T1000 (cell line): ENCODE results near the gene SFMBT2.
A peak's percentile ranks its signal among the peaks of the same experiment; 100 is the strongest.

Source experiments
- DNase-seq: peaks from one replicate; lab custom pipeline; 2025; ENCODE audit warnings: mixed read lengths; lab: John Stamatoyannopoulos, UW

The SFMBT2 gene

DNA sequence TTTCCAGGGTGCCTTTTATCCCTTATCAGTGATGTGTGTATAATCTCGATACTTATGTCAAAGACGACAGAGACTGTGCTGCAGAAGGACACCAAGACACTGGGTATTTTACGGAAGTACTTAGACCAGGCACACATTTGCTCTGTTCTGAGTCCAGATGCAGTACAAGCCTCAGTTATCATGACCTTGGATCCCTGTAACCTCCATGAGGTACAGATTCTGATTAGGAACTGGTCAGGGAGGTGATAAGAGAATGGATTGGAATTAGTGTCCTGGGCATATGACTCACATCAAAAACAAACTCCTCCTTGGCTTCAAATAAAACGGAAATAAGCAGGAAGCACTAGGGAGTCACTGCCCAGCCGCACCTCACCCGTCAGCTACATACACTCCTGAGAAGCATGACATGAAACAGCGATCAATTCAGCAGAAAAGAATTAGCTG, 146.5 kb downstream of the SFMBT2 start:
- DNase-seq, result peak; percentile 22

DNA sequence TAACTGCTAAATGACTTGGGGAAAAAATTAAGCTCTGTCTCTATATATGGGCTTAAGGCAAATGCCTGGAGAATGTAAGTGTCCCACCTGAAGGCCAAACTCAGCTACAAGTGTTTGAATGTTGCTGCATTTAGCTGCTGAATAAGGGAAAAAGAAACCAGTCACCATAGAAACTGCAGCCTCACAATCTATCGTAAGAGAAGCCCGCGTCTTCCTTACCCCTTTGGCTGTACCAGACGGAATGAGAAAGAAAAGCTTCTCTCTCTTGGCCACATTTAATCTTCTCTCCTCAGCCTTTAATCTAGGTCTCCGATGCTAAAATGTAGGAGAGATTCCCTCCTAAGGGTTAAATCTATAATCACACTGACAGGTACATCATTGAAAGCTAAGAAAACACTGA, 147.2 kb downstream of the SFMBT2 start:
- DNase-seq, result no peak

GRCh38 chr10:7261351-7261750, 149.5 kb downstream of the SFMBT2 start:
- peak; percentile 22 for DNase-seq

GRCh38 chr10:7260912-7261311, 149.9 kb downstream of the SFMBT2 start:
- no peak for DNase-seq

DNA sequence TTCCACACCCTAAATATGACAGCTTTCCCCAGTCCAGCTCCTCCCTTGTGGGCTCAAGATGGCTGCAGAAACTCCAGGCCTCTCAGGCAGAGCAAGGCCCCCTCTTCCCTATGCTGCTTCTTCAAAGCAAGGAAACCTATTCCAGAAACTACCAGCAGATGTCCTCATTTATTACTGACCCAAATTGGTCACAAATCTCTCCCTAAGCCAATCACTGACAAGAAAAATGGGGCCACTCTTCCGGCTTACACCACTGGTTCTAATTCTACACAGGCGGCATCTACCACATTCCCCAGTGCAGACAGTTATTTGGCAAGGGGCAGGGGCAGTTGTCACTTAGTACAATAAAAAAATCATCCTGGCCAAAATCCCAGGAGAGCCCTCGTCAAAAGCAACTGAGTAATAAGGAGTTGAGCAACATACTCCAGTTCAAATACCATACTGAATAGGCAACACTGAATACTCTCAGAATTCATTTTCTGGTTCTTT, 150.4 kb downstream of the SFMBT2 start:
- peak; percentile 76 for DNase-seq

DNA sequence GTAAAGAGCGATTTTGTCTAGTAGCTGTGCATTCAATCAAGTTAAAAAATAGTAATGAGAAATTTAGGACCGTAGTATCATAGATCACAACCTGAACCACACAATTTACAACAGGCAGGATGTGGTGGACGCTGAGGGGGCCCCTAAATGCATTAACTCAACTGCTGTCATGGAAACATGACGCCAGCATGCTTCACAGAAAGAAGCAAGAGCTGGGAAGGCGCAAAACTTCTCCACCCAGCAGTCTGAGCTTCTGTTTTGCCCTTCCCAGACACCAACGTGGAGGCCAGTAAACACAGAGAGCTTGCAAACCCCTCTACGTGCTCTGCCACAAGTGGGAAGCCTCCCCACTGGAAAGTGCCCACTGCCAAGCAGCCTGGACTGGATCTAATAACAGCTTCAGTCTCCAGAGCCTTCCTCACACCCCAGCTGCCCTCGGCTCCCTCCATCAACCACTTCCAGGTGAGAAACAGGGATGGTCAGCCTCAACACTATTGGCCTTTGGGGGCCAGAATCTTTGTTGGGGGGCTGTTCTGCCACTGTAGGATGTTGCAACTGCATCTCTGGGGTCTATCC, 151.8 kb downstream of the SFMBT2 start:
- DNase-seq, result no peak

DNA sequence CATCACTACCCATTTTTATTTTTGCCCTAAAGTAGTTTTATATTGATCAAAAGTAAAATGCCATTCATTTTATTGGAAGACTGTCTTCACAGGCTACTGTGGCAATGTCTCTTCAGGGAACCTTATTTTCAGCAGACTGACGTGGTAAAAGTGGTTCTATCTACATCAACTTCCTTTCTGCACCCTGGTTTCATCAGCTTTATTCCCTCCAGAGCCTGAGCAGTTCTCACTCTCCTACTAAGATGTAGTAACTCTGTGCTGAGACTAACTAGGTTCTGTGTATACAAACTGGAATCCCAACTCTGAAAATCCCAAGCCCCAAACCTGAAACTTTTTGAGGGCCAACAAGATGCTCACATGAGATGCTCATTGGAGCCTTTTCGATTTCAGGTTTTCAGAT, 155.3 kb downstream of the SFMBT2 start:
- DNase-seq, result no peak

DNA sequence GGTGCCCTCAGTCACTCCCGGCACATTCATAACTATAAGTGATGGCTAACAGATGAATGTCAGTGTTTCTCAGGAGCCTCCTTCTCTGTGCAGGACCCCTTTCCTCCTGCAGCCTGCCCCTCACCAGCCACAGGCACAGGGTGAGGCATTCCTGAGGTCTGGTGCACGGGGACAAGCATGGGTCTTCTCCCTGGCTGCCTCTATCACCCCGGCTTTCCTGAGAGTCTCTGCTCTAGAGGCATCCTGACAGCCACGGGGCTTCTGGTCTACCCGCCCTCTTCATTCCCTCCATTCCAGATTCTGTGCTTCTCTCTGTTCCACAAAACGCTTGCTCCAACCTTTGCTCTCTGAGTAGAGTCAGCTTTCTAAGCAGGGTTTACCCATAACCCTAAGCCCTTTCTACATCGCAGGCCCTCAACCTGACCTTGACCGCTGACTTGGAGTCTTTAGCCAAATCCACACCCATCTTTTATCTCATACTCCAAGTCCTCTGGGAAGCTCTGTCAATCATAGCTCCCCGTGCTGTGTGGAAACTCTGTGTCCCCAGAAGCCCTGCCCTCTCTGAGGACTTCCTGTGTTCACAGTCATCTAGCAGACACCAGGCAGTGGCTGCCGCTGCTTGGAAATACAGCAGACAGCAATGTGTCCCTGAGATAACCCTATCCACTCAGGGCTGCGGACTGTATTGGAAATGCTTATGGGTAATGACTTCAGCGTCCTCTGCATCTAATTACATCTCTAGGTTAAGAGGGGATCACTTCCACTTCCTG, 159.0 kb downstream of the SFMBT2 start:
- DNase-seq, result no peak

DNA sequence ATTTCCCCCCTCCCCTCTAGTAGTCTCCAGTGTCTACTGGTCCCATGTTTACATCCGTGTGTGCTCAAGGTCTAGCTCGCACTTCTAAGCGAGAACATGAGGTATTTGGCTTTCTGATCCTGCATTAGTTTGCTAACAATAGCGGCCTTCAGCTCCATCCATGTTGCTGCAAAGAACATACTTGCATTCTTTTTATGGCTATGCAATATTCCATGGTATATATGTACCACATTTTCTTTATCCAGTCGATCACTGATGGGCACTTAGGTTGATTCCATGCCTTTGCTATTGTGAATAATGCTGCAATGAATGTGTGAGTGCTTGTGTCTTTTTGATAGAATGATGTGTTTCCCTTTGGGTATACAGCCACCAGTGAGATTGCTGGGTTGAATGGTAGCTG, 160.6 kb downstream of the SFMBT2 start:
- DNase-seq, result no peak

GRCh38 chr10:7248585-7249164, 162.2 kb downstream of the SFMBT2 start:
- no peak for DNase-seq

DNA sequence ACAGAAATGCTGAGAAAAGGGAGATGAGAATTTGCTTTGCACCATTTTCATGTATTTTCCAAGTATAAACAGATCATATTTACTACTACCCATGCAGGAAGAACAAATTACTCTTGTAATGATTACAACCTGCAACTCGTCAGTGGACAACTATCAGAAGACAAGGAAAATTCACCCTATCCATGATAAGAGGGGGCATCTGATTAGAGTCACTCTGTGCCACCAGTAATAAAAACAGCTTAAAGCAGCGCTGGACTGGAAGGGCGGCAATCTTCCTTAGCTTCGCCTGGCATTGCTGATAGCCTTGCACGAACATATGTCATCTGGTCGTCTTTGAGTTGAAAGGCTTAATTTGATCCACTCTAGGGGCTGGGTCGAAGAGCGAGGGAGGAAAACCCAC, 162.7 kb downstream of the SFMBT2 start:
- DNase-seq, result no peak

DNA sequence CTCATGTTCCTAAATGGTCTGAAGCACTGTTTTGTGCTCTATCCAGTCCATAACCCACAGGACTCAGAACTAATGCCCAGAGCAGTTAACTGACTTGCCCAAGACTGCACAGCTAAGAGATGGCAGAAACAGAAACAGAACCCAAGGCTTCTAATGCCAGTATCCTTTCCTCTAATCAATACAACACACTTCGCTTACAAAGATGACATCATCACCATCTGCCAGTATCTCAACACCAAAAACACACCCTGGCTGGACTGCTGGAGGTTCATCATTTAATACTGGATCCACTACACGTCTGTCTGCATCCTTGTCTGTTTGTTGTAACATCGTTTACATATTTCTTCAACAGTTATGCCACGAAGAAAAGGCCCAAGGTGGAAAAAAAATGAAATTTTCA, 165.3 kb downstream of the SFMBT2 start:
- DNase-seq, result no peak

GRCh38 chr10:7243873-7244272, 167.0 kb downstream of the SFMBT2 start:
- no peak for DNase-seq

DNA sequence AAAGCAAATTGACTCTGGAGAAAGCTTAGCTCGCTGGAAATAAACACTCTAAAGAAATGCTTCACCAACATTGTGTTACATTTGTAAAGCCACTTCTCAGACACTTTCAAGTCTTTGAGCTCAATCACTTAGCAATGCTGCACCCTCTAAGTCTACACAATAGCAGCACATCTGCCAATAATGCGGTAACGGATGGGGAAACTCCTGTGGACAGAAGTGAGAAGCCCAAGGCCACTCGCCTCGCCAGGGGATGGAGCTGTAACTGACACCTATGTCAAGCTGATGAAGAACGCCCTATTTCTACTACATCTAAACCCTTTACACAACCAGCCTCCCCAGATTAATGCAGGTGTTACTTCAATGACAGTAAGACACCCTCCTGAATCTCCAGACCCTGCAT, 167.7 kb downstream of the SFMBT2 start:
- no peak for DNase-seq

GRCh38 chr10:7239312-7239985, 171.4 kb downstream of the SFMBT2 start:
- DNase-seq, result no peak

DNA sequence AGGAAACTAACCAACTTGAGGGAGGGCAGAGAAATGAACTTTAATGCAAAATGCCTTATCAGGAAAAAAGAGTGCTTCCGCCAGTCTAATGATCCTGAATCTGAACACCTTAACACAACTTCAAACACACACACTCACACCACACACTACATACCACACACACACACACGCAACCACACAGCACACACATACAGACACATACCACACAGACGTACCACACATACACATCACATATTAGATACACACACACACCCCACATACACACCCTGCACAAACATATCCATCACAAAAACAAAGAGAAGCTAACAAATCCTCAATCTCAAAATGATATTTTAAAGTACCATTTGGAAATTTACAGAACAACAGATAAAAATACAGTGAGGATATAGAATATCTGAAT, 175.5 kb downstream of the SFMBT2 start:
- DNase-seq, result no peak

DNA sequence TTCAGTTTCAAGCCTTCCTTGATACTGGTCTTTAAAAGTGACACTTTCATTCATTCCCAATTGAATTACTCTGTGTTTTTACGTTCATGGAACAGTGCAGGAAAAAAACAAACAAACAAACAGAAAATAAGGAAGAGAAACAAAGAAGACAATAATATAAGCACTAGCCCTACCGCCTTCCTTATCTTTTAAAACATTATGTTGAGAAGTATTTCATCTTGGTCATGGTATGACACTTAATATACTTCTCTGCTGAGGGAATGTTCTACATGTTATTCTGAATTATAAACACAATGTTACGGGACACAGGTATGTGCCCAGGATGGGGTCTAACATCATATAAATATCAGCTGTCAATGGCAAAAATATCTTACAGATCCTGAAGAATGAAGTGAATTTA, 176.7 kb downstream of the SFMBT2 start:
- no peak for DNase-seq

- no peak for DNase-seq
Measured at GRCh38 chr10:7233259-7233991, 177.4 kb downstream of the SFMBT2 start.

- DNase-seq, result no peak
Measured at GRCh38 chr10:7231509-7232414, 179.1 kb downstream of the SFMBT2 start.

DNA sequence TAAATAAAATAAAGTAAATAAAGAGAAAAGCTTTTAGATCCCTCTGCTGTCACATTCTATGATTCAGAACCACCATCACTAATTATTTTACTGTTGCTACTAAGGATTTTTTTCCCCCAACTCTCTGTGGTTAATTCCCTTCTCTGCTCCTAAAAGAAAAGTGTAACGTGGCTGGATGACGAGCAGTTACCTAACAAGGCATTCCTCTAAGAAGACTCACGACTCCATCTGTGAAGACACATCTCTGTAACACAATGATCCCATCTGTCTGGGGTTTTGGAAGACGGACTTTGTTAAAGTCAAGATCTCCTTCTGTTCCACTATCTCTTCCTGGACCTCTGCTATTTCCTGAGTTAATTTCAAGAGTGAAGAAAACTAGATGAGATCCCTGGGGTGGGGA, 179.9 kb downstream of the SFMBT2 start:
- no peak for DNase-seq

DNA sequence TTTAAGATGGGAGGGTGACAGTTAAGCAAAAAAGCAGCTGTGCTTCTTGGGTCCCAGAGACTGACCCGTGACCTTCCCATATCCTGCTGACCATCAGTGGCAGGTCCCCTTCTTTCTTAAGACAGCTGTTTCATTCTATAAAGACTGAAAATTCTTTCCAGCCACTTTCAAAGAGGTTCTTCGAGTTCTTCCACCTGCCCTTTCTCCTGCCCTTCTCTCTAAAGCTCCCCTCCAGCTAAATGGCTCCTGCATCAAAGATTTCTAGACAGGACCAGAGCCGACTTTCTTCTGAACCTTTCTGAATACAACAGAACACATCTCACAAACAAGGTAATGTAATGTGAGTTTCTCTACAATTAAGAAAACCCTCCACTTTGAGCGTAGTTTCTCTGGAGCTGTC, 180.8 kb downstream of the SFMBT2 start:
- DNase-seq, result no peak
